Adipose tissue (tissue), 3 donors: ENCODE data around the gene DIP2B. TPM values are rescaled to one million over a fixed set of nuclear protein-coding genes. Genes with fewer than 3 reads are reported as not detected.
A peak's percentile ranks its signal among the peaks of the same experiment; 100 is the strongest.
"Not testable (repeated sequence)": the region's sequence is repeated elsewhere in the genome, so short reads cannot be mapped to it uniquely, and the experiment has no call there.

Experiments
- H3K27ac ChIP-seq: one replicate; pipeline ENCODE4 v1.5.1; 2013; ENCODE audit warnings: low read depth, low read length
- WGBS, 3 donors: extraction: QIAGEN DNeasy Blood & Tissue Kit; methylation state at CpG; one replicate each; pipeline ENCODE4 v1.1.7; 2013; 5-methylcytosine and 5-hydroxymethylcytosine counted together
- polyA plus RNA-seq, 3 donors: library from polyadenylated mRNA; stranded (reverse); fragments of 200-250 nt; gene quantifications; one replicate each; pipeline ENCODE4 v1.2.3, GENCODE V29; 2013
- donor health status: healthy with polysubstance abuse.
- donor health status: Bipolar disorder and iron deficiency.
- donor health status: healthy.

DIP2B gene
- polyA plus RNA-seq, 3 donors, result 4.4 to 5.7 (median 5.6) TPM

GRCh38 chr12:50545786-50546185 is 41.0 kb downstream of the DIP2B start:
- 61 to 76% (median 73%) methylated on average over 5 of the region's 5 CpGs for WGBS, 3 donors
- no peak overlapping the region for H3K27ac ChIP-seq

DNA sequence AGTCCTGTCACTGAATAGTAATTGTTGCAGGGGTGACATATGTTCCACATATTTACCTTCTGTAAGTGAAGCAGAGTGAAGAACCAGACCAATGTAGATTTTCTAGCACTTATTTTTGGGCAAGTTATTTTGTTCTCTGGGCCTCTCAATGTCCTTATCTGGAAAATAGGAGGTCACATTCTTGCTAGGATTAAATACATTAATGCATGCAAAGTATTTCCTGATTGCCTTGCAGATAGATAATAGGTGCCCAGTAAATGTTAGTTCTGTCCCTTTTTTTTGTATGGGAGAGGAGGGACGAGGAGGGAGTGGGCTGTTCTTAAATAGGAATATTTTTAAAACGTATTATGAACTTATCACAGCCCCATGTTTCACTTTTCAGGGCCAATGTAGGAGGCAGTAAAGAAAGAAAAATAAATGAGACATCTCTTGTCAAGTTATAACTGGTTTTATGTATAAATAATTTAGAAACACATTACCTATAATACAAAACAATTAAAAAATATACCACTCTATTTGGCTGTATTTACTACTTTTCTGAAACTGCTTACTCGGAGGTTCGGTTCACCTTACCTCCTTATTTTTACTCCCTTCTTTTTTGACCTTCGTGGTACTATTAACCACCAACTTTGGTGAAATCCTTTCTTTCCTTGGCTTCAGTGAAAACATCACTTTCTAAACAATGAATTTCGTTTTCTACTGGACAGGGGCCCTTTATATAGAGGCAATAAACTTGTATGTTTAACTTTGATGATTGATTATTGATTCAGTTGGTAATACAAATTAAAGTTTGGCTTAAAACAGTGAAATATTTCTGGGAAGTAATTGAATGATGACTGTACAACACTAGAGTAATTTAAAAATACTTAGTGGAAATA is 41.9 kb downstream of the DIP2B start:
- H3K27ac ChIP-seq, result no peak overlapping the region
- 60 to 85% (median 80%) methylated on average over 6 of the region's 6 CpGs for WGBS, 3 donors

- 90 to 98% (median 93%) methylated on average over 2 of the region's 2 CpGs for WGBS, 3 donors
These were observed 43.0 kb downstream of the DIP2B start for GRCh38 chr12:50547742-50548141.

DNA sequence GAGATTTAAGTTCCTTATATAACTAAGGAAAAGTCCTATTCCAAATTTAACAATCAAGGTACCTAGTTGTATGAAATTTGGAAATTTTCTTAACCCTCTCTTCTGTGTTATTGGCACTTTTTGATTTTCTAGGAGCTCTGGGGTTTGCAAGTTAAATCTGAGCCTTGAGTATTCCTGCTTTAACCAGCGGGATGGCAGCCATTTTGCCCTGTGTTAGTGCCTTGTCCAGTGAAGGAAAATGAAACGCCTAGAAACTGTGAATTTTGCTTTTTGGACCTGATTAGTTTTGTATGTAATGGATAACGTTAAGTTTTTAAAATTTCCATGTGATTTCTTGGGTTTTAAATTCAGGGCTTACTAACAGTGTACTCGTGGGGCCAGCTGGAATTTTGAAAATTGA is 45.1 kb downstream of the DIP2B start:
- WGBS, 3 donors, result 76 to 87% (median 85%) methylated on average over 4 of the region's 4 CpGs
- no peak overlapping the region for H3K27ac ChIP-seq

More at GRCh38 chr12:50547742-50548141, 43.0 kb downstream of the DIP2B start:
- no peak overlapping the region for H3K27ac ChIP-seq

DNA sequence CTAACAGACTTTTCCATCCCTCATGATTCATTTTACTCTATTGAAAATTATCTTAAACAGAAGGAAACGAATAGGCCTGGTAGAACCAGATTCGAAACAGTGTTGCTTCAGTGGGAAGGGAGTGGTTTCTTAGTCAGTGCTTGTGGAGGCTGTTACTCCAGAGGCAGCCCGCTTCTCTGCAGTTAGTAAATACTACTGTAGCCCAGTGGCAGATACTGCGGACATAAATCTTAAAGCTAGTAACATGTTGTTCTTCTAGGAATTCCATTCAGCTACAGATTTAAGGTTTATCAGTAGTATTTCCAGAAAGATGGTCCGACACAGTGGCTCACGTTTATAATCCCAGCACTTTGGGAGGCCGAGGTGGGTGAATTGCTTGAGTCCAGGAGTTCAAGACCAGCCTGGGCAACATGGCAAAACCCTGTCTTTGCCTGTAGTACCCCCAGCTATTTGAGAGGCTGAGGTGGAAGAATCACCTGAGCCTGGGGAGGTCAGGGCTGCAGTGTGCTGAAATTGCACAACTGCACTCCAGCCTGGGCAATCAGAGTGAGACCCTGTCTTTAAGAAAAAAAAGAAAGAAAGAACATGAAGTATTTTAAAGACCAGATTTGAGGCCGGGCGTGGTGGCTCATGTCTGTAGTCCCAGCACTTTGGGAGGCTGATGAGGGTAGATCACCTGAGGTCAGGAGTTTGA is 45.9 kb downstream of the DIP2B start:
- 63 to 83% (median 68%) methylated on average over 9 of the region's 9 CpGs for WGBS, 3 donors
- no peak overlapping the region for H3K27ac ChIP-seq

- 96 to 98% (median 97%) methylated on average over 2 of the region's 2 CpGs for WGBS, 3 donors
- H3K27ac ChIP-seq, result no peak overlapping the region
These were observed 47.1 kb downstream of the DIP2B start for GRCh38 chr12:50551866-50552265.

- whole genome bisulfite sequencing, 3 donors, result 95 to 97% (median 95%) methylated on average over 13 of the region's 13 CpGs
These were observed 49.9 kb downstream of the DIP2B start for GRCh38 chr12:50554651-50555050.

GRCh38 chr12:50555471-50555885 is 50.7 kb downstream of the DIP2B start:
- WGBS, 3 donors, result 66 to 93% (median 86%) methylated on average over 4 of the region's 4 CpGs
- H3K27ac ChIP-seq, result no peak overlapping the region

More at GRCh38 chr12:50554651-50555050, 49.9 kb downstream of the DIP2B start:
- H3K27ac ChIP-seq, result no peak overlapping the region

DNA sequence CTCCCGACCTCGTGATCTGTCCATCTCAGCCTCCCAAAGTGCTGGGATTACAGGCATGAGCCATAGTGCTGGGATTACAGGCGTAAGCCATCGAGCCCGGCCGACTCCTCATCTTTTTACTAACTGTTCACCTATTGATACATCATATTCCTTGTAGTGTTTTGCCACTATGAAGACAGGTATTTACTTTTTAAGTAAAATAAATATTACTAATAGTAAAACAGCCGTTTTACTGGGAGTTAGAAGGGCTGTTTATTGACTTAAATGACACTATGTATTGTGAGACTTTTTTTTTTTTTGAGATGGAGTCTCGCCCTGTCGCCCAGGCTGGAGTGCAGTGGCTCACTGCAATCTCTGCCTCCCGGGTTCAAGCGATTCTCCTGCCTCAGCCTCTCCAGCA is 51.5 kb downstream of the DIP2B start:
- H3K27ac ChIP-seq, result no peak overlapping the region
- WGBS, 3 donors, result 90 to 95% (median 95%) methylated on average over 11 of the region's 11 CpGs

DNA sequence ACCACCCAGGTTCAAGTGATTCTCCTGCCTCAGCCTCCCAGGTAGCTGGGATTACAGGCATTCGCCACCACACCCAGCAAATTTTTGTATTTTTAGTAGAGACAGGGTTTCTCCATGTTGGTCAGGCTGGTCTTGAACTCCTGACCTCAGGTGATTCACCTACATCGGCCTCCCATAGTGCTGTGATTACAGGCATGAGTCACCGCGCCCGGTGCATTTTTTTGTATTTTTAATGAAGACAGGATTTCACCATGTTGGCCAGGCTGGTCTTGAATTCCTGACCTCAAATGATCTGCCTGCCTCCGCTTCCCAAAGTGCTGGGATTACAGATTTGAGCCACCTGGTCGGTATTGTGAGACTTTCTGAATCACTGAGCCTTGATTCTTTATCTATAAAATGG is 52.0 kb downstream of the DIP2B start:
- WGBS, 3 donors, result 92 to 97% (median 93%) methylated on average over 7 of the region's 7 CpGs
- H3K27ac ChIP-seq, result not testable (repeated sequence)

DNA sequence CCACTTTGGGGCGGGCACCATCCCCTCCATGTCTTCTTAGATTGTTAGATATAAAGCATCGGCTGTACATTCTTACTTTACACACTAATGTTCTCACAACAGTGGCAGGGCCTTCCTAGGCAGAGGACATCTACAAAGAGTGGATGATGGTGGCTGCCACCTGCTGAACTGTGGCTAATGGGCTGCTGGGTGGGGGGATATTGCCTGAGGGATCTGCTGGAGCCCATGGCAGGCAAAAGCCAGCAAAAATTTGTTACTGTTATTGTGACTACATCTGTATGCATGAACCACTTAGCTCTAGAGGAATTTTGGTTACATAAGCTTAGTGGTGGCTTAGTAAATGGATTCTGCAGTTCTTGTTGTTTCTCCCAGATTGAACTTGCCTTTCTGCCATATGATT is 52.6 kb downstream of the DIP2B start:
- 96 to 100% (median 97%) methylated on average over 2 of the region's 2 CpGs for WGBS, 3 donors
- no peak overlapping the region for H3K27ac ChIP-seq

DNA sequence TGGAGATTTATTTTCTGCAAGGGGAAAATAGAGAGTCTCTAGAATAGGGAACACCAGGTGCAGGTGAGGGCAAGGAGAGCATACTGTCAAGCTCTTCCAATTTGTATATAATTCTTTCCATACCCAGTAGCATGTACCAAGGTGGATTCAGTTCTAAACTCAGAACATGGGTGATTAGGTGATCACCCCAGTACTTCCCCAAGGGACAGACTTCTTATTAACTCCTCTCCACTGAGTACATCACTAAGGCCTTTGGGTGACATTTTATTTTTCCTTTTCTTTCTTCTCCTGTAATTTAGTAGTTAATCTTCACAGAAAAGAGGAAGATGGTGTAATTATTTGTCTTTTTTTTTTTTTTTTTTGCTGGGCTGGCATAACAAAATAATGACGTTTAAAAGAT is 54.2 kb downstream of the DIP2B start:
- no peak overlapping the region for H3K27ac ChIP-seq
- WGBS, 3 donors, result 18 to 50% (median 21%) methylated on average over 1 of the region's 1 CpG

- WGBS, 3 donors, result 59 to 90% (median 85%) methylated on average over 7 of the region's 7 CpGs
- no peak overlapping the region for H3K27ac ChIP-seq
These were observed 58.0 kb downstream of the DIP2B start for GRCh38 chr12:50562520-50563433.

- WGBS, 3 donors, result 100% methylated on average over 1 of the region's 1 CpG
- no peak overlapping the region for H3K27ac ChIP-seq
These were observed 58.6 kb downstream of the DIP2B start for GRCh38 chr12:50563434-50563787.

DNA sequence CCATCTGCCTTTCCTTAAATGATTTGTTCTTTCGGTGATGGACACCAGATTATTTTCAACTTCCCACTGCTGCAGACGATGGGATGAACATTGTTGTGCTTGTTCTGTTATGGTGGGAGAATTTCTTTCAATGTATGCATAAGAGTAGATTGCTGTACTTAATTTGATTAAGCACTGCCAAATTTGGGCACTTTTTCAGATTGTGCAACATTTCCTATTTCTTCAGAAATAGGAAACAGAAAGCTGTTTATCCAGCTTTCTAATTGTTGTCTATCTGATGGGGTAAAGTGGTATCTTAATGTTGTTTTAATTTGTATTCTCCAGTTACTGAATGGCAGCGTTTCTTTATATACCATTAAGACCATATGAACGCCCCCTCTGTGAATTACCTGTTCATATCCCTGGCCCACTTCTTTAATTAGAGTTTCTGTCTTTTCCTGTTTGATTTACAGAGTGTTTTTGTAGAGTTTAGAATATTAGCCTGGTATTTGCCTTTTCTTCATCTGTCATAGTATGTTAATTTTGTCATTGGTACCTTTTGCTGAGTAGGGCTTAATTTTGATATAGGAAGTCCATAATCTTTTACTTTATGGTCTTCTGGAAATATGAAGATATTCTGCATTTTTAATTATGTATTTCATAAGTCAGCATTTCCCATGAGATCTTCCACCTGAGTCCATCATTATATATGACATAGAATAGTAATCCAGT is 59.6 kb downstream of the DIP2B start:
- H3K27ac ChIP-seq, result no peak overlapping the region
- 39 to 53% (median 48%) methylated on average over 4 of the region's 4 CpGs for WGBS, 3 donors

GRCh38 chr12:50564948-50565297 is 60.1 kb downstream of the DIP2B start:
- WGBS, 3 donors, result 76 to 88% (median 88%) methylated on average over 3 of the region's 3 CpGs
- no peak overlapping the region for H3K27ac ChIP-seq

DNA sequence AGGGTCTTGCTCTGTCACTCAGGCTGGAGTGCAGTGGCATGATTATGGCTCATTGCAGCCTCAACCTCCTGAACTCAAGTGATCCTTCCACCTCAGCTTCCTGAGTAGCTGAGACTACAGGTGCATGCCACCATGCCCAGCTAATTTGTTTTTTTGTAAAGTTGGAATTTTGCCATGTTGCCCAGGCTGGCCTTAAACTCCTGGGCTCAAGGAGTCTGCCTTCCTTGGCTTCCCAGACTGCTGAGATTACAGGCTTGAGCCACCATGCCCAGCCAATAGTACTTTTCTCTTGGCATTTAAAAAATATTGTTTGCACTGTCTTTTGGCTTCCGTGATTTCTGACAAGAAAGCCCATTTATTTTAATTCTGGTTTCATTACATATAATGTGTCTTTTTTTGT is 61.3 kb downstream of the DIP2B start:
- 30 to 94% (median 91%) methylated on average over 1 of the region's 1 CpG for whole genome bisulfite sequencing, 3 donors
- no peak overlapping the region for H3K27ac ChIP-seq

GRCh38 chr12:50567926-50568325 is 63.1 kb downstream of the DIP2B start:
- WGBS, 3 donors, result 17 to 69% (median 58%) methylated on average over 1 of the region's 1 CpG
- peak overlapping the region; percentile 13 for H3K27ac ChIP-seq
